GM12878 (cell line): ENCODE results near the gene KDM2A. TPM values are rescaled to one million over a fixed set of nuclear protein-coding genes. Genes with fewer than 3 reads are reported as not detected.

Experiments
- ATAC-seq: fragments of 200-7000 bp; cut with Tn5 transposase; 3 replicates; pipeline ENCODE4 v1.9.1; 2020; ENCODE audit warnings: mild to moderate bottlenecking, moderate library complexity
- BruUV-seq: library from RNA; stranded (reverse); fragments of 400-500 nt; replicated peaks from 2 replicates; lab custom pipeline; 2021; lab: Mats Ljungman, UMichigan
- CTCF ChIA-PET: fragments of 300-600 bp; sonication (Branson Sonifier 250); formaldehyde crosslinking; extraction: SDS; loops from one replicate; lab custom pipeline; 2021; ENCODE audit warnings: inconsistent platforms; lab: Yijun Ruan, JAX
- POLR2A ChIA-PET: fragments of 350-600 bp; formaldehyde crosslinking; extraction: SDS; loops from one replicate; lab custom pipeline; 2021; ENCODE audit warnings: inconsistent platforms; lab: Charles Lee
- RAD21 ChIA-PET: fragments of 300-600 bp; sonication (Branson Sonifier 250); formaldehyde crosslinking; loops from one replicate; lab custom pipeline; 2023; ENCODE audit warnings: antibody characterized with exemption; ENCODE audit not compliant: unreplicated experiment; lab: Charles Lee
- SMC1A ChIA-PET: fragments of 300-600 bp; sonication (Branson Sonifier 250); formaldehyde crosslinking; loops from one replicate; lab custom pipeline; 2023; ENCODE audit not compliant: unreplicated experiment, uncharacterized antibody; lab: Charles Lee
- DNase-seq: peaks from one replicate; pipeline ENCODE4 v3.0.0-alpha.2; 2011; ENCODE audit warnings: low read depth, low spot score
- FAIRE-seq: peaks from 3 replicates; lab custom pipeline; 2011; peaks lifted over from hg19 to GRCh38; lab: Jason Lieb, UNC
- H2AFZ ChIP-seq: 2 replicates; pipeline ENCODE4 v1.6.0; 2011; ENCODE audit warnings: low read depth, low read length, control low read depth; ENCODE audit not compliant: control insufficient read depth
- H3K27ac ChIP-seq: 2 replicates; pipeline ENCODE4 v1.5.1; 2011; ENCODE audit warnings: control low read depth; ENCODE audit not compliant: control insufficient read depth, insufficient read depth
- H3K27me3 ChIP-seq, 2 experiments: replicated peaks in 1 of 2; 2 replicates each; pipeline versions ENCODE4 v1.6.0 to v1.6.1; 2011; ENCODE audit warnings: low read length in 1 of 2; ENCODE audit not compliant: control insufficient read depth in 2 of 2, insufficient read depth in 2 of 2
- H3K36me3 ChIP-seq, 2 experiments: 2 replicates each; pipeline ENCODE4 v1.5.1; 2011; ENCODE audit warnings: low read length in 1 of 2; ENCODE audit not compliant: control insufficient read depth in 2 of 2, insufficient read depth in 2 of 2
- H3K4me1 ChIP-seq: 2 replicates; pipeline ENCODE4 v1.6.1; 2011; ENCODE audit warnings: mild to moderate bottlenecking, low read length, moderate library complexity, mixed read lengths; ENCODE audit not compliant: control insufficient read depth, insufficient read depth
- H3K4me2 ChIP-seq: 2 replicates; pipeline ENCODE4 v1.6.0; 2011; ENCODE audit warnings: control low read depth; ENCODE audit not compliant: control insufficient read depth, insufficient read depth
- H3K4me3 ChIP-seq: fragments of 200-600 bp; sonication (generic); 2 replicates; pipeline ENCODE4 v1.5.1; 2016
- H3K79me2 ChIP-seq: 2 replicates; pipeline ENCODE4 v1.6.0; 2011; ENCODE audit warnings: low read length; ENCODE audit not compliant: control insufficient read depth, insufficient read depth
- H3K9ac ChIP-seq: 2 replicates; pipeline ENCODE4 v1.8.0; 2011; ENCODE audit warnings: low read length, control low read depth, mixed read lengths; ENCODE audit not compliant: control insufficient read depth, insufficient read depth
- H3K9me3 ChIP-seq: replicated peaks from 3 replicates; pipeline ENCODE4 v1.5.1; 2011; ENCODE audit warnings: mild to moderate bottlenecking, low read length; ENCODE audit not compliant: control insufficient read depth, insufficient read depth
- H4K20me1 ChIP-seq: 2 replicates; pipeline ENCODE4 v1.6.0; 2011; ENCODE audit not compliant: control insufficient read depth, insufficient read depth
- HSF1 ChIP-seq: fragments of 150-350 bp; IDR thresholded peaks from 2 replicates; pipeline ENCODE4 v1.6.1; 2014; ENCODE audit warnings: mild to moderate bottlenecking, low read depth, low read length
- IKZF1 ChIP-seq: fragments of 450-650 bp; conservative IDR thresholded peaks from 2 replicates; pipeline ENCODE4 v1.6.1; 2017; ENCODE audit warnings: antibody characterized with exemption, mild to moderate bottlenecking
- NR2C2 ChIP-seq: IDR thresholded peaks from 2 replicates; pipeline ENCODE4 v1.6.1; 2011; ENCODE audit warnings: borderline replicate concordance, low read depth; ENCODE audit not compliant: control insufficient read depth, insufficient read length
- PAX5 ChIP-seq: IDR thresholded peaks from 2 replicates; pipeline ENCODE4 v1.6.1; 2011; ENCODE audit warnings: low read depth, low read length, borderline replicate concordance
- PBX3 ChIP-seq: IDR thresholded peaks from 2 replicates; pipeline ENCODE4 v1.6.1; 2011; ENCODE audit warnings: mild to moderate bottlenecking, low read depth, low read length, moderate library complexity; ENCODE audit not compliant: insufficient replicate concordance
- POU2F2 ChIP-seq: IDR thresholded peaks from 3 replicates; pipeline ENCODE4 v1.6.1; 2011; ENCODE audit warnings: low read depth, mild to moderate bottlenecking, low read length, borderline replicate concordance
- RAD51 ChIP-seq: fragments of 450-650 bp; IDR thresholded peaks from 2 replicates; pipeline ENCODE4 v1.6.1; 2016; ENCODE audit warnings: moderate library complexity, mild to moderate bottlenecking, inconsistent platforms
- RBBP5 ChIP-seq: fragments of 200-600 bp; sonication (generic); conservative IDR thresholded peaks from 2 replicates; pipeline ENCODE4 v1.6.1; 2016
- RFX5 ChIP-seq: IDR thresholded peaks from 2 replicates; pipeline ENCODE4 v1.6.1; 2011; ENCODE audit warnings: low read depth, low read length, improper control_type of control experiment
- SPI1 ChIP-seq: IDR thresholded peaks from 2 replicates; pipeline ENCODE4 v1.6.1; 2011; ENCODE audit warnings: low read depth, mild to moderate bottlenecking, low read length, moderate library complexity, borderline replicate concordance; ENCODE audit not compliant: insufficient read depth
- ZBED1 ChIP-seq: IDR thresholded peaks from 2 replicates; pipeline ENCODE4 v1.6.1; 2016; ENCODE audit warnings: borderline replicate concordance
- ZBTB4 ChIP-seq: fragments of 450-650 bp; formaldehyde crosslinking; IDR thresholded peaks from 2 replicates; pipeline ENCODE4 v1.4.0; 2022; ENCODE audit warnings: mild to moderate bottlenecking, moderate library complexity
- ZNF592 ChIP-seq: fragments of 450-650 bp; IDR thresholded peaks from 2 replicates; pipeline ENCODE4 v1.6.1; 2017; ENCODE audit warnings: mild to moderate bottlenecking, moderate library complexity
- ZZZ3 ChIP-seq: IDR thresholded peaks from 2 replicates; pipeline ENCODE4 v1.6.1; 2011; ENCODE audit warnings: low read depth; ENCODE audit not compliant: control insufficient read depth, insufficient read length
- WGBS: methylation state at CpG from one replicate; pipeline ENCODE4 v1.1.6; 2016; ENCODE audit warnings: low lambda C conversion rate; ENCODE audit not compliant: insufficient replicate concordance, insufficient coverage; ENCODE audit errors: missing lambda C conversion rate; 5-methylcytosine and 5-hydroxymethylcytosine counted together
- in situ Hi-C: fragments of 300-500 bp; cut with MboI; formaldehyde crosslinking; loops from 9 replicates; pipeline ENCODE4 v1.14.3; 2018; ENCODE audit warnings: mixed read lengths
- intact Hi-C: fragments of 100-400 bp; cut with micrococcal nuclease; formaldehyde crosslinking; loops from one replicate; pipeline ENCODE4 v1.14.2; 2022; ENCODE audit not compliant: unreplicated experiment
- polyA plus RNA-seq, 11 experiments: library from polyadenylated mRNA; depleted of rRNA in 4 of 11; unstranded in 6 of 11; stranded (reverse) in 5 of 11; fragments of >200 nt; fragmentation: Nextera tagmentation in 4 of 11; fragmentation: Illumina TruSeq in 1 of 11; extraction: Ambion mirVana in 4 of 11; extraction: Trizol in 1 of 11; gene quantifications; 1 replicate in 1 of 11; 2 replicates in 10 of 11; pipeline versions ENCODE4 v1.2.1 to v1.2.3, GENCODE V29; 2011 to 2016; ENCODE audit warnings: inconsistent platforms in 2 of 11, missing spikeins in 2 of 11, low read depth in 1 of 11
- total RNA-seq, 4 experiments: library from RNA; depleted of rRNA in 3 of 4; stranded (reverse); fragments of >200 nt in 3 of 4; fragmentation: Illumina TruSeq in 1 of 4; extraction: Trizol in 1 of 4; gene quantifications; 2 replicates each; pipeline versions ENCODE4 v1.2.1 to v1.2.3, GENCODE V29; 2013 to 2021

KDM2A gene
- total and polyA plus RNA-seq, 10 of the 15 experiments (the other 5 are each of a cell fraction or from before 2014, with no cell fraction given): 10.5 to 69.3 (median 41.6) TPM

GRCh38 chr11:67090717-67091116, 28.3 kb upstream of the KDM2A start:
- WGBS: 42% methylated on average over 8 of the region's 8 CpGs
- no peak for FAIRE-seq
- H3K79me2 ChIP-seq: no peaks in the 10 kb centered on the region
- TF ChIP-seq ZBTB4 (CRISPR knock-in tag) (no peak), RBBP5 (no peak), IKZF1 (no peak), ZBED1 (no peak), ZNF592 (no peak), NR2C2 (no peak), RAD51 (no peak), RFX5 (no peak), ZZZ3 (no peak), PAX5 (no peak), PBX3 (no peak), SPI1 (no peak), HSF1 (no peak), POU2F2 (no peak)

More at GRCh38 chr11:67090717-67091116, 28.3 kb upstream of the KDM2A start:
- Histone ChIP-seq H4K20me1 (no peaks in the 10 kb centered on the region), H3K4me2 (no peak overlapping the region), H3K36me3 (no peaks in the 10 kb centered on the region), H3K27ac (no peak overlapping the region), H3K27me3 (no peaks in the 10 kb centered on the region), H3K9ac (no peak overlapping the region), H2AFZ (no peak overlapping the region; the same call in 1 of the 2 replicates), H3K9me3 (no peaks in the 10 kb centered on the region), H3K4me1 (no peaks in the 10 kb centered on the region), H3K4me3 (no peak overlapping the region)
- BruUV-seq: no TSS peak
- DNase-seq: no peak
- ChIA-PET POLR2A (no interaction called here), SMC1A (interaction anchor here (0.8 kb wide), 1 partner anchor 75 kb away, joined by 4 read pairs; no protein-coding TSS in a partner anchor), CTCF (interaction anchor here (1.4 kb wide), 2 partner anchors 10 to 77 kb away, joined by 4 to 5 read pairs; no protein-coding TSS in a partner anchor), RAD21 (no interaction called here)
- intact Hi-C loops (no loop called here), in situ Hi-C loops (no loop called here)
- ATAC-seq: no peak
